Stimulated activated CD4-positive, alpha-beta T cell treated with anti-CD3 and anti-CD28 coated beads, Interleukin-12 subunit alpha, Interleukin-12 subunit beta, amount 100 ng/mL, for 24 hours (primary cell): ENCODE data around the gene KRT6C.

Source experiments
- DNase-seq, 2 experiments: peaks; one replicate each; pipeline ENCODE4 v3.0.0-alpha.2; 2020; ENCODE audit warnings: low read depth in 2 of 2

KRT6C gene

DNA sequence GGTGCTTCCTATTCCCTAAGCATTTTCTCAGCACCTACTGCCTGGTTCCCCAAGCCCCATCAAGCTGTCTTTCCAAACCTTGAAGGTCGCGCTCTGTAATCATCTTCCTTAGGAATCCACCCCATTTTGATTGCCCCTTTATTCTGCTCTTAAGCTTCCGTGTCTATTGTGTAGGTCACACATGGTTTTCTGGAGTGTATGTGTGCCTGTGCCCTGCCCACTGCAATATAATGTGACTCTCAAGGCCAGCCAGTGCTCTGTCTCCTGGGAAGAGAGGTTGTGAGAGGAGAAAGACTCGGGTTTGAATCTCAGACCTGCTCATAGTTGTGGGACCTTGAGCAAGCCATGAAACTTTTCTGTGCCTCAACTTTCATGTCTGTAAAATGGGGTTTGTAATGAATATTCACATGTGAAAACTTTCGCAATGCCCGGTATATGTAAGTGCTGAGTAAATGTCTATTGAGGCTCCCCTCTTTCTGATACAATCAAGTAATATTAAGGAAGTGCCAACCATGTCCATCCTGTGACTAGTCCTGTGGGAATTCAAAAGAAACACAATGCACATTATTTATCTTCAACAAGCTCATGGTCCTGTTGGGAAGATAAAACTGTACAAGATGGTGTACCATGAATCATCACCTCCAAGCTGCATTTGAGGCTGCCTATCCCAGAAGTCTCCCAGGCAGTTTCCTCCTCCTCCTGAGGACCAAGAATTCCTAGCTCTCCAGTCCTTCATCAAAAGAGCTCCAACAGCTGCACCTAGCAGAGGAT, 38.7 kb downstream of the KRT6C start:
- no peak for DNase-seq

DNA sequence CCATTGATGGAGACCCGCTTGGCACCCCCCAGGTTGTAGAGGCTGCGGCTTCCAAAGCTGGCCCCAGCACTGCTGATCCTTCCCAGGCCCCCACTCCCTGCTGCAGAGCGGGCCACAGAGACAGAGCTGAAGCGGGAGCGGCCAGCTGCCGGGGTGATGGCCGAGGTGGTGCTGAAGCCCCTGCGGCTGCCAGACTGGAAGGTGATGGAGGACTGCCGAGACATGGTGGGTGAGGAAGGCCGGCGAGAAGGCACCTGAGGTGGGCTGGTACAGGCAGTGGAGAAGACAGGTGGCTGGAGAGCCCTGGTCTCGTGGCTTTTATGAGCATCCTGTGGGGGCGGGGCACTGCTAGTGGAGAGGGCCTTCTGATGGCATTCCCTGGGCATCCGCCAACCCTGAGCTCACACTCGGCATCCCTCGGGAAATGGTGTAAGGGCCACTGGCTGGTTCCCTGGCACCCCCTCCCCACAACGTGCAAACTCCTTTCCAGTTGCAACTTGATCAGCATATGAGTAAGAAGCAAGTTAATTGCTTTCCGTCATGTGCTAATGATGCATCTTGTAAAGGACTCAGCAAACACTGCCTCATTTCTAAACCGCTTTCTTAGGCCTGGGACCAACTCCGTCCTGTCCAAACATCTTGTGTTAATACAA, 39.4 kb downstream of the KRT6C start, which contains the start of gene KRT75:
KRT75 (minus strand) TSS at position 291 of the 653 bp plus-strand sequence; CDS start at position 224, 67 bp downstream.
- DNase-seq: no peak

DNA sequence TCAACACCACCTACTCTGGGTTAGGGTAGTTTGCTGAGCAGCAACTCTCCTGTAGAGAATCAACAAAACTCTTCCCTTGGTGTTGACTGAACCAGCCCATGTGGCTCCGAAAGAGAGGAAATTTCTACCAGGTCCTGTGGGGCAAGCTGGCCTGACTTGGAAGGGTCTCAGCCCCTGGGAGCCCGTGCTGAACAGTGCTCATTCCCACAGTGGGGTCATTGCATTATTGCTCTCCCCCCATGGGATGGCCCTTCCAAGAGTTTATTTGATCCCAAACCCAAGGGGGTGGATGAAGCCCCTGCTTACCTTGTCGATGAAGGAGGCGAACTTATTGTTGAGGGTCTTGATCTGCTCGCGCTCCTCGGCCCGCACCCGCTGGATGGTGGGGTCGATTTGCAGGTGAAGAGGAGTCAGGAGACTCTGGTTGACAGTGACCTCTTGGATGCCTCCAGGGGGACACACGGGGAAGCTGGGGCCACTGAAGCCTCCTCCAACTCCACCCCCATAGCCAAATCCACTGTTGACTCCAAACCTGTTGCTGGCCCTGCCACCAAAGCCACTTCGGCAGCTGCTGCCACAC, 40.0 kb downstream of the KRT6C start:
- no peak for DNase-seq

DNA sequence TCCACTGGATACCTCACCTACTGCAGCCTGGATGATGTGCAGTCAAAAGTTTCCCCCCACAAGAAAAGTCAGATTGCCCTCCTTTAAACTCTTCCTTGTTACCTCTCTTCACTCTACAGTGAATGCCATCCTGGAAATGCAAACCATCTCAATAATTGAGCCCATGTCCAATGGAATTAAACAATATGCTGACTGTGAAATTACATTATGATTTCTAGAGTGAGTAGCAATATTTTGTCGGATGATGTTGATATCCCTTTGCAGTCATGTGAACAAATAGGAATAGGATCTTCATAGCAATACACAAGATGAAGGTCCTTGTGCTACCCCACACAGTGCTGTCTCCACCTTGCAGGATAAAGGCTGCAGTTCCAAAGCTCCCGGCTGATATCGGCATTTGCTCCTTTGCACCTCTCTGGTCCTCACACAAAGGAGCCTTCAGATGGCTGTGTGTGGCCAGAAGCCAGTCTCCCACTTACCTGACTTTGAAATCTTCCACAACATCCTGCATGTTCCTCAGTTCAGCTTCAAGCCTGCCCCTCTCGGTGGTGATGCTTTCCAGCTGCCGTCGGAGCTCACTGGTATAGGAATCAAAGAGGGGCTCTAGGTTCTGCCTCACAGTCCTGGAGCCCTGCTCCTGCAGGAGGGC, 40.9 kb downstream of the KRT6C start:
- no peak for DNase-seq

DNA sequence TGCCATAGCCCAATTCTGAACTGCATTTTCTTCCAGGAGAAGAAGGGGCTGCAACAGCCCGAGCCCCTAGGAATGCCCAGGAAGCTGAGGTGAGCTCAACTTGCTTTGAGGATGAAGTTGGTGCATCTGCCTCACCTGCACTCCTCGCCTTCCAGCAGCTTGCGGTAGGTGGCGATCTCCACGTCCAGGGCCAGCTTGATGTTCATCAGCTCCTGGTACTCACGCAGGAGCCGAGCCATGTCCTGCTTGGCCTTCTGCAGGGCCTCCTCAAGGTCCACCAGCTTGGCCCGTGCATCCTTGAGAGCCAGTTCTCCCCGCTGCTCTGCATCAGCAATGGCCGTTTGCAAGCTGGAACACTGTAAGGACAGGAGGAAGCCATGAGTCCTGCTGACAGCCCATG, 45.5 kb downstream of the KRT6C start:
- no peak for DNase-seq

DNA sequence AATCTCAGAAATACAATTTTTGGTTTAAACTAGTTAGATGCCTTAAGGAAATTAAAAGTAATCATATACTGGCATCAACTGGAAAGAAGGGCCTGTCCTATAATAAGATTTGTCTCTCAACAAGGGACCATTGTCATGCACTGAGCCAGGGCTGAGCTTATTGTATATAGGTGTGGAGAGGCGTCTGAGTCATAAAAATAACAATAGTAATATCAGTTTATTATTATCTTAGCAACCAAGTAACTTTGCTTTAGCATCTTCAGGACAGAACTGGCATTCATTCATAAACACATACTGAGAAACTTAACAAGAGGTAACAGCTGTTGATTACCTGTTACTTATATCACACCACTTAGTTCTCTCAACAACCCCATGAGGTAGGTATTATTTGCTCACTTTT, 46.5 kb downstream of the KRT6C start:
- DNase-seq: no peak

DNA sequence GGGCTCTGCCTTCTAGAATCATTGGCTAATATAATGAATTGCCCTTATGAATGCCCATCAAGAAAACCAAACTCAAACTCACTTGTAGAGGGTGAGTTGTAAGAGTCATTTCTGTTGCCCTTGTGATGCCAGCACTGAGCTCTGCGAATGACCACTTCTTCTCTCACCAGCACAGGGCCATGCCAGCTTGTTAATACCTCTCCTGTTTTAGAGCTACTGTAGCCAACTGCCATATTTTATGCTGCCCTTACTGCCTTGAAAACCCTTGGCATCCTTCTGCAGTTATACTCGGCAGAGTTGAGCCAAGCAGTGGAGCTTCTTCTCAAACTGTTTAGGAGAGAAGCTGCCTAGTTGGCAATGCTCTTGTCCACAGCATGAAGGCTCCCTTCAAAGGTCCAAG, 47.6 kb downstream of the KRT6C start:
- DNase-seq: no peak

DNA sequence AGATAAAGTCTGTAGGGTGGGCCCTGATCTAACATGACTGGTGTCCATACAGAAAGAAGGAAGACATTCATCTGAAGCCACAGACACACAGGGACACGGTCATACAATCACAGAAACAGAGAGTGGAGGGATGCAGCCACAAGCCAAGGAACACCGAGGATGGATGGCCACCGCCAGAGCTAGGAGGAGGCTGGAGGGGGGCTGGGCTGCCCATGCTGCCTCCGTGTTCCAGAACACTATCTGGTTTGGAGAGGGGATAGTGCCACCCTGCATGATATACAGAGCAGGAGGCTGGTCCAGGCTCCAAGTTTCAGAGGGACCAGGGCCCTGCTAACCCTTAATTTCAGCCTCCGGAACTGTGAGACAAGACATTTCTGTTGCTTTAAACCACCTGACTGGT, 48.1 kb downstream of the KRT6C start:
- no peak for DNase-seq

DNA sequence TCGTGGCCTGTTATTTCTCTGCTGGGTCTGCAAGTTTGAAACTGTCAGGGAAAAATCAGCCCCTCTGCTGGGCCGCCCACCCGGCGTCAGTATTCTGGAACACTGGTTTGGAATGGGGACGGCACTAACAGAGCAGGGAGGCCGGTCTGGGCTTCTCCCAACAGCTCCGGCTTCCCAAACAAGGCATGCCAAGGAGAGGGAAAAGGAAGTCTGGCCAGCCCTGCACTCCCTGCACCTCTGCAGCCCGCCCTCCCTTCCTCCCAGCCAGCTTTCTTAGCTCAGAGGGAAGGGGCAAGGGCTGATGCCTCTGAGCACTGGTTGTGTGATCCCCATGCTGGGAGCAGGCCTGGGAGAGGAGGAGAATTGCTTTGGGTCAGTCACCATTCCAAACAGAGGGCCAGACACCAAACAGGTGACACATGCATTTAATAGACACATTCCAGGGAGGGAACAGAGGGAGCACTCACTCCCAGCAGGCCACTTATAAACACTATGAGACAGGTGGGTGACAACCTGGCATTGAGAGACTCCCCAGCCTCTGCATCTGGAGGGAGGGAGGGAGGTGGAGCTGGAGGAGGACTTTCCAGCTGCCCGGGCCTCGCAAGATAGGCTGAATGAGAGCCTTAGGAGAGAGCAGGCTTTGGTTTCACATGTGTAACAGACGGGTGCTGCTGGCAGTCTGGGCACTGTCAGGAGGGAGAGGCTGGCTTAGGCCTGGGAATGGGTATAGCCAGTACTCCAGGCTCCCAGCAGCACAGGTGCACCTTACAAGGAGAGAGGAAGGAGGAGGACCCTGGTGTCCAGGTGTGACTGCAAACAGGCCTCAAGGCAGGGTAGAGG, 49.7 kb downstream of the KRT6C start:
- no peak for DNase-seq

DNA sequence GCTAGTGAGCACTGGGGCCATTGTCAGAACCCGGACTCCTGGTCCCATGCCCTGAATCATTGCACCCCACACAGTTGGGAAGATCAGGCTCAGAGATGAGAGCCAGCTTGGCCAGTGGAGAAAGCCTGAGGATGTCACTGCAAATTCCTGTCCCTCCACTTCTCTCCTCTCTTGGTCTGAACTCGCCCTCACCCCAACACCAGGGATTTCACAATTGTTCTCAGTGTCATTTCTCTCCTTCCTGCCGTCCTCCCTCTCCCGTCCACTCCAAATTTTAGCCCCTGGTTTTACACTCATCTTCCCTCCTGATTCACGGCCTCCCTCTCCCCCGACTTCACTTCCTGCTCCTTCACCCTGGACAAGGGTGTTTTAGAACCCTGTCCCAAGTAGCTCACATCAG, 50.6 kb downstream of the KRT6C start:
- DNase-seq: no peak

DNA sequence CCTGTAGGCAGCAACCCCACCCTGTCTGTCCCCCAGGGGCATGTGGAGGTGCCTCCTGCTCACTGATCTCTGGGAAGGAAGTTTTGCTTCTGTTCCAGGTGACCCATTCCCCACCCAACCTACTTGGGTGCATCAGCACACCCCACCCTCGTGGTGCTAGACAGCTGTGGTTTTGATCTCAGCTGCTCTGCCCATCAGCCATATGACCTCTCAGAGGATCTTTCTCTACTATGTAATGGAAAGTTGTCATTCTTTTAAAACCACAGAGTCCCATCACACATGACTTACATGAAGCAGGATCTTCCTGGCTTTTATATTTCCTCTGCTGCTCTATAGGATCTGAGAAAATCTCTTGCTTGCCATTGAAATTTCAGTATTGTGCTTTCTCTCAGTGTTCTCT, 53.9 kb downstream of the KRT6C start:
- no peak for DNase-seq

DNA sequence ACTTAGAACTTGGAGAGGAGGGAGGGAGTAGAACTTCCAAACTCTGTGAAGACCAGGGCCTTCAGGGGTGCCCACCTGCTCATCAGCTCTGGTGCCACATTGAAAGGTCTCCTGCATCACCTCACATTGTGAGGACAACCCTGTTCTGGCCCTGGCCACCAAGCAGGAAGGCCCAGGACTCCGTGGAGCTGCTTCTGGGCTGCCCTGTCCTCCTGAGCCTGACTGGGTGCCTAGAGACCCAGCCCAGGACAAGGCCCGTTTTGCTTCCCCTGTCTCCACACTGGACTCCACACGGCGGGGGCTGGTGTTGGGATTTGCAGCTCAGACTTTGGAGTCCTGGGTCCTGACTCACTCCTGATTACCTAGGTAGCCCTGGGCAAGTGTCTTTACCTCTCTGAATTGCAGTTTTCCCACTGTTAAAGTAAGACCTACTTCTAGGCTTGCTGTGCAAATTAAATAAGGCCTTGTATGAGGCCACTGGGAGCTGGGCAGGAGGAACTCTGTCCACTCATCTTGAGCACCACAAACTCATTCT, 55.0 kb downstream of the KRT6C start:
- DNase-seq: no peak
